GM19193 (cell line): ENCODE measurements around the gene ZDHHC23.

Source experiments
- POLR2A ChIP-seq: IDR thresholded peaks from 4 replicates; pipeline ENCODE4 v1.6.1; 2011; ENCODE audit not compliant: insufficient read depth, insufficient read length; ENCODE audit errors: extremely low read depth

Gene ZDHHC23

DNA sequence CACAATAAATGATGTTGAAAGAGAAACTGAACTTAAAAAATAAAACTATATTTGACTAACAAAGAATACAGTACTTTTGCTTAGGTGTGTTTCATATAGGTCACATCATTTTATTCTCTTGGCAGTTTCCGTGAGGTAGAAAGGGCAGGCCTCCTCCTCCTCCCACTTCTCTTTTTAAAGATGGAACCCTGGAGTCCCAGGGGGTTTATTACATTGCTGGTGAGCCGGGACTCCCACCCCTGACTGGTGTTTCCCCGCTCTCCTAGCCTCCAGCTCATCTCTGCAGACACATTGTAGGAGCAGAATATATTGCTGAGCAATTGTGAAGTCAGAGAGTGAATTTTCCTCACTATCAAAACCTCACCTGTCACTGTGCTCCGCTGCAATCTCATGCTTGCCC lies 30.0 kb downstream of the ZDHHC23 start:
- no peak for TF ChIP-seq POLR2A

DNA sequence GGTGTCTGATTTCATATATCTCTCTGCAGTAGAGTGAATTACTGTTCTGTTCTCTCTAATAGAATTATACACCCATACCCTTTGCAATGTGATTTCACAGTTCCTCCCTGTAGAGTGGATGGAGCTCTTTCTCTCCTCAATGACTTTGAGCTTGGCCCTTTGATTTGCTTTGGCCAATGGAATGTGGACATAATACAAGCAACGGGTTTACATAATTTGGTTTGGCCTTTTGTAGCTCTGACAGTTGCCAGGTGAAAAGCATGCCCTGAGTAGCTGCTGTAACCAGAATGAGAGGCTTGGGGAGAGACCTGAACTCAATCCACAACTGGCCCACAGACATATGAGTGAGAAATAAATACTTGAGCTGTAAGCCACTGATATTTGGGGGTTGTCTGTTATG lies 32.1 kb downstream of the ZDHHC23 start:
- no peak for TF ChIP-seq POLR2A

DNA sequence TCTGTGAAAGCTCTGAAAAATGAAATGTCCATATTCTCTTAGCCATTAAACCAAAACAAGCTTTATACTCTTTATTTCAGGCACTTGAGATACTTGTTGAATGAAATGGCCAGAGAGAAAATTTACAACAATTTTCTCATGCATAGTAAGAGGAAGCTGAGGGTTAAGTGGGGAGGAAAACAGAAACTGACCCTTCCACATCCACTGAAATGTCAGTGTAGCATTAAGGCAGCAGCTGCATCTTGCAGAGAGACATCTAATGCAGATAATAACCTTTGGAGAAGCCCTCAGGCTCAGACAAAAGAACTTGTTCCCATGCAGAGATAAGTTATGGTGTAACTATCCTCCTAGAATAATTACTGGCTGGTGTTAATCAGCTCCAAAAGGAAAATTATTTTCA lies 34.0 kb downstream of the ZDHHC23 start:
- no peak for TF ChIP-seq POLR2A

DNA sequence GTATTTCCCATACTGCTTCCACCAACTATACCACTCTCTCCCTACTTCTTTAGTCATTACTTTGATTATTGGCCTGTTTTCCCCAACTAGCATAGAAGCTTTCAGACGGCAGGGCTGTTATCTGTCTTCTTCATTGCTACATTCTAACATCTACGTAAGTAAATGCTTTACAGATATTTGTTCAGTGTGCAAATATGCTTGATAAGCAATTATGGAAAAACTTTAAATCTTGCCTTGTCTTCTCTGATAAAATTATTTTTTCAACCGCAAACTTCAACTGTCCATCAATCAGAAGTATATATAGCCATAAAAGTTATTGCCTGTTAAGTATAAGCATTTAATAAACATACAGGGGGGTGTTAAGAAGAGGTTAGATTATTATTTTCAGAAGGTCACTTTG lies 35.7 kb downstream of the ZDHHC23 start:
- no peak for TF ChIP-seq POLR2A

DNA sequence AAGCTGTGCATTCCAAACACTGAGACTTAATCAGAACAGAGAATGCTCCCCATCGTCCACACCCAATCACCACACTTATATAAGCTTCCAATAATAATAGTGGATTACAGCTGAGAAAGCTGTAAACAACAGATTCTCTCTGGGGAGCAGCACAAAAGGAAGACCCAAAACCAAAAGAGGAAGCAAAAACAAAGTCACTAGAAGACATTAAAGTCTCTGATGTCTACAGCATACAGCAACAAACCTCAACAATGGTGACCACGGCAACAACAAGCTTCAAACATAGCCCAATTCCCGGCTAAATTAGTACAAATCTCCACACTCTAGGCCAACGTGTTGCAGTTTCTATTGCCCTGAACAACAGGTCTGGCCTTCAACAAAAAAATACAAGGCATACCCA lies 37.7 kb downstream of the ZDHHC23 start:
- TF ChIP-seq POLR2A, result no peak

DNA sequence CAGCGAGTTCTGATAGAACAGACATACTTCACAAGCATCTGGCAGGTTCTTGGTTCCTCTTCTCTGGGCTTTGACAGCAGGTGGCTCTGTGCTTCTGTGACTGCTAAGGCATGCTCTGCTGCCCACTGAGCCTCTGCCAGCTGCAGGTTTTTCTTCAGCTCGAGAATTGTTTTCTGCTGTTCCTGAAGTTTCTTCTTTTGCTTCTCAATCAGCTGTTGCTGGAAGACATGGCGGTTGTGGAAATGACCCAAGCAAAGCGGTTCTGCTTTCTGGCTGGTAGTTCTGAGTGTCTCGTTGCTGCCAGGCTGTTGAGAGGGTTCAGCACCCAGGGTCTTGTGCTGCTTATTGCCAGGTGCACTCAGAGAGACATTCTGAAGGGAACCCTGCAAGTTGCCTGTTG lies 57.7 kb downstream of the ZDHHC23 start:
- no peak for TF ChIP-seq POLR2A

DNA sequence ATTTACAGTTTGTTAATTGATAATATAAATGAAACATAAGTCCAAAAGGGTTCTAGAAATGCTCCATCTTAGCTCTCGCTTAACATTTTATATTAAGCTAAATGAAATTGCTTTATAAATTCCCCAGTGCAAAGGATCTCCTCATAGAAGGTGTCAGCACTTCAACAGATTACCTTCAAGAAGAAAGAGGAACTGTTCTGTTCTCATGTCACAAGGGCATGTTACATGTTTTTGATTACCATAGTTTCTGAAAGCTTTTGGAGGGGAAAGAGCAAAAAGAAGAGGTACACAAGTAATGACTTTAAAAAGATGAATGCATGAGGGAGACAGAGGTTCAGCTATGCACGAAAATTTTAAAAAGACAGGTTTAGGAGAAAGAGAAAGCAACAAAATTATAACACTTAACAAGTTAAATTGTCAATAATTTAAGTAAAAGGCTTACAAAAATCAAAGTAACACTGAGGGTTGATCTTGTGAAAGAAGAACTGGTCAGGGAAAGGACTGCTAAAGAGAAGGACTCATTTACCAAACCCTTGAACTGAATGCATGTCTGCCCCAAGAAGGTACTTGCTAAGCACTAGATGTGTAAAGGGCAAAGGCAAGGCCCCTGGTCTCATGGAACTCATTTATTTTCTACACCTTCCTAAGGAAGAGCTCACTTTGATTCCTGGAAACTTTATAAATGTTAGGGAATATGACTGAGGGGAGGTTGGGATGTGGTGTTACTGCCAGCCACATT lies 63.4 kb downstream of the ZDHHC23 start:
- TF ChIP-seq POLR2A, result no peak
